IMR-90 (cell line): ENCODE data around the gene PLA2G1B. TPM values are rescaled to one million over a fixed set of nuclear protein-coding genes. Genes with fewer than 3 reads are reported as not detected.
A peak's percentile ranks its signal among the peaks of the same experiment; 100 is the strongest.

ENCODE experiments used
- ATAC-seq: fragments of 200-7000 bp; cut with Tn5 transposase; 2 replicates; pipeline ENCODE4 v1.9.1; 2020; ENCODE audit warnings: low read depth, mild to moderate bottlenecking, moderate library complexity
- BruUV-seq: library from RNA; stranded (reverse); fragments of 400-500 nt; replicated peaks from 2 replicates; lab custom pipeline; 2021; lab: Mats Ljungman, UMichigan
- CTCF ChIA-PET: fragments of 300-600 bp; formaldehyde crosslinking; extraction: SDS; loops from one replicate; lab custom pipeline; 2021; ENCODE audit warnings: antibody characterized with exemption; lab: Yijun Ruan, JAX
- POLR2A ChIA-PET: fragments of 300-600 bp; sonication (Branson Sonifier 250); formaldehyde crosslinking; loops from one replicate; lab custom pipeline; 2022; ENCODE audit warnings: antibody characterized with exemption; ENCODE audit not compliant: unreplicated experiment; lab: Charles Lee
- DNase-seq: peaks from one replicate; pipeline ENCODE4 v3.0.0; 2013
- H2AFZ ChIP-seq: replicated peaks from 2 replicates; pipeline ENCODE3; 2013; ENCODE audit warnings: low read length, mild to moderate bottlenecking; ENCODE audit not compliant: poor library complexity
- H2AK5ac ChIP-seq: 2 replicates; pipeline ENCODE4 v1.6.1; 2013; ENCODE audit warnings: low read depth, low read length, inconsistent platforms
- H2AK9ac ChIP-seq: replicated peaks from 2 replicates; pipeline ENCODE3; 2013; ENCODE audit warnings: mild to moderate bottlenecking, low read depth, low read length, moderate library complexity; ENCODE audit not compliant: poor library complexity
- H2BK120ac ChIP-seq: 2 replicates; pipeline ENCODE4 v1.6.1; 2013; ENCODE audit warnings: low read depth, low read length, inconsistent platforms
- H2BK15ac ChIP-seq: 3 replicates; pipeline ENCODE4 v1.6.1; 2013; ENCODE audit warnings: low read depth, low read length, inconsistent platforms
- H2BK20ac ChIP-seq: 2 replicates; pipeline ENCODE4 v1.6.1; 2013; ENCODE audit warnings: low read depth, mild to moderate bottlenecking, inconsistent platforms, low read length, moderate library complexity
- H2BK5ac ChIP-seq: 2 replicates; pipeline ENCODE4 v1.6.1; 2013; ENCODE audit warnings: mild to moderate bottlenecking, low read depth, low read length, inconsistent platforms; ENCODE audit not compliant: poor library complexity, severe bottlenecking
- H3K14ac ChIP-seq: replicated peaks from 2 replicates; pipeline ENCODE4 v1.6.1; 2013; ENCODE audit warnings: low read depth, low read length, inconsistent platforms
- H3K18ac ChIP-seq: 2 replicates; pipeline ENCODE4 v1.6.1; 2013; ENCODE audit warnings: low read depth, low read length, control low read depth
- H3K23ac ChIP-seq: 2 replicates; pipeline ENCODE4 v1.6.1; 2013; ENCODE audit warnings: low read depth, low read length, inconsistent platforms
- H3K27ac ChIP-seq: 2 replicates; pipeline ENCODE4 v1.5.1; 2013; ENCODE audit warnings: mild to moderate bottlenecking, control low read depth, low read length; ENCODE audit not compliant: insufficient read depth
- H3K27me3 ChIP-seq: 2 replicates; pipeline ENCODE4 v1.6.1; 2013; ENCODE audit warnings: low read length; ENCODE audit not compliant: control insufficient read depth, insufficient read depth
- H3K36me3 ChIP-seq: 2 replicates; pipeline ENCODE4 v1.6.1; 2013; ENCODE audit warnings: low read length, mixed read lengths; ENCODE audit not compliant: control insufficient read depth, insufficient read depth
- H3K4ac ChIP-seq: 2 replicates; pipeline ENCODE4 v1.6.1; 2013; ENCODE audit warnings: low read depth, low read length, inconsistent platforms
- H3K4me1 ChIP-seq: 2 replicates; pipeline ENCODE4 v1.6.1; 2013; ENCODE audit warnings: low read length, mixed read lengths; ENCODE audit not compliant: control insufficient read depth, insufficient read depth
- H3K4me2 ChIP-seq: 2 replicates; pipeline ENCODE4 v1.6.1; 2013; ENCODE audit warnings: low read depth, mild to moderate bottlenecking, control low read depth, low read length, moderate library complexity
- H3K4me3 ChIP-seq: 2 replicates; pipeline ENCODE4 v1.5.1; 2013; ENCODE audit warnings: low read depth, mild to moderate bottlenecking, control low read depth, low read length, moderate library complexity; ENCODE audit not compliant: insufficient read depth
- H3K56ac ChIP-seq: 2 replicates; pipeline ENCODE4 v1.6.1; 2013; ENCODE audit warnings: low read length, inconsistent platforms; ENCODE audit not compliant: insufficient read depth; ENCODE audit errors: extremely low read depth
- H3K79me1 ChIP-seq, 2 experiments: 2 replicates each; pipeline ENCODE4 v1.6.1; 2013; ENCODE audit warnings: low read length in 2 of 2, inconsistent platforms in 1 of 2, low read depth in 1 of 2
- H3K9ac ChIP-seq: 2 replicates; pipeline ENCODE4 v1.6.1; 2013; ENCODE audit warnings: low read depth, low read length, control low read depth
- H3K9me1 ChIP-seq: 2 replicates; pipeline ENCODE4 v1.6.1; 2013; ENCODE audit warnings: low read length, inconsistent platforms; ENCODE audit not compliant: insufficient read depth
- H3K9me3 ChIP-seq: 2 replicates; pipeline ENCODE4 v1.6.1; 2013; ENCODE audit warnings: low read length; ENCODE audit not compliant: control insufficient read depth, insufficient read depth
- H4K20me1 ChIP-seq: 2 replicates; pipeline ENCODE4 v1.6.1; 2013; ENCODE audit warnings: low read length, inconsistent platforms; ENCODE audit not compliant: insufficient read depth
- H4K5ac ChIP-seq: 2 replicates; pipeline ENCODE4 v1.6.1; 2013; ENCODE audit warnings: mild to moderate bottlenecking, low read depth, low read length, control low read depth
- H4K8ac ChIP-seq, 2 experiments: 2 replicates each; pipeline ENCODE4 v1.6.1; 2013; ENCODE audit warnings: low read depth in 2 of 2, low read length in 2 of 2, control low read depth in 1 of 2, inconsistent platforms in 1 of 2
- H4K91ac ChIP-seq: 2 replicates; pipeline ENCODE4 v1.6.1; 2013; ENCODE audit warnings: low read depth, low read length, inconsistent platforms; ENCODE audit not compliant: insufficient read depth
- MXI1 ChIP-seq: IDR thresholded peaks from 2 replicates; pipeline ENCODE4 v1.6.1; 2012; ENCODE audit warnings: low read depth, mild to moderate bottlenecking, low read length, moderate library complexity, borderline replicate concordance
- RFX5 ChIP-seq: IDR thresholded peaks from 2 replicates; pipeline ENCODE4 v1.8.0; 2012; ENCODE audit warnings: low read depth, mild to moderate bottlenecking, low read length, moderate library complexity
- WGBS, 2 experiments: methylation state at CpG; one replicate each; pipeline versions ENCODE4 v1.1.5 to v1.1.7; 2013; ENCODE audit warnings: missing lambda C conversion rate in 2 of 2; ENCODE audit not compliant: insufficient read length in 1 of 2; ENCODE audit errors: extremely low coverage in 2 of 2; 5-methylcytosine and 5-hydroxymethylcytosine counted together
- dilution Hi-C: fragments of 300-500 bp; cut with HindIII; formaldehyde crosslinking; loops from one replicate; pipeline ENCODE4 v1.14.3; 2018; ENCODE audit warnings: low sequenced_read_pairs; ENCODE audit not compliant: unreplicated experiment
- in situ Hi-C: fragments of 300-500 bp; cut with MboI; formaldehyde crosslinking; loops from 3 replicates; pipeline ENCODE4 v1.14.3; 2019; ENCODE audit warnings: low sequenced_read_pairs, inconsistent platforms, mixed read lengths
- intact Hi-C: fragments of 100-400 bp; cut with micrococcal nuclease; formaldehyde crosslinking; loops from 2 replicates; pipeline ENCODE4 v1.10.0; 2022
- polyA plus RNA-seq, 3 experiments: library from polyadenylated mRNA; depleted of rRNA; stranded (reverse); fragments of >200 nt; gene quantifications; 2 replicates each; pipeline ENCODE4 v1.2.3, GENCODE V29; 2012; ENCODE audit warnings: low replicate concordance in 1 of 3
- total RNA-seq: library from RNA; depleted of rRNA; stranded (reverse); fragments of >200 nt; gene quantifications from 2 replicates; pipeline ENCODE4 v1.2.3, GENCODE V29; 2012

PLA2G1B gene
- total and polyA plus RNA-seq, 2 of the 4 experiments (the other 2 are of a cell fraction) = not detected

DNA sequence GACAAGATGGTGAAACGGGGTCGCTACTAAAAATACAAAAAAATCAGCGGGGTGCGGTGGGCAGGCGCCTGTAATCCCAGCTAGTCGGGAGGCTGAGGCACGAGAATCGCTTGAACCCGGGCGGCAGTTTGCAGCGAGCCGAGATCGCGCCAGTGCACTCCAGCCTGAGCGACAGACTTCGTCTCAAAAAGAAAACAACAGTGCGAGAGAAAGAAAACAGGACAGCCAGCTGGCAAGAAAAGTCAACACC, 35.2 kb downstream of the PLA2G1B start:
- Histone ChIP-seq H2BK120ac (no peak overlapping the region), H4K20me1 (peaks cover 20% of the 10 kb centered on the region), H3K4ac (peak overlapping the region; percentile 61), H3K4me2 (peak overlapping the region; percentile 84), H3K4me3 (peak overlapping the region; percentile 56), H2BK20ac (no peak overlapping the region; the same call in 1 of the 2 replicates), H2AK5ac (no peak overlapping the region), H3K56ac (peak overlapping the region; percentile 7; the same call in 1 of the 2 replicates), H3K9me3 (no peaks in the 10 kb centered on the region), H3K27me3 (no peaks in the 10 kb centered on the region), H4K91ac (no peak overlapping the region), H3K79me1 (no peaks in the 10 kb centered on the region), H3K4me1 (0 out of 2 replicates have a peak, but pooled peaks cover 5% of the 10 kb centered on the region), H2BK15ac (no peak overlapping the region), H4K8ac (peak overlapping the region in 1 of 2 experiments; percentile 20; a peak in 1 of 4 replicates), H2BK5ac (peak overlapping the region; percentile 100), H3K9me1 (peaks cover 4% of the 10 kb centered on the region; the same call in 1 of the 2 replicates), H3K9ac (peak overlapping the region; percentile 98), H3K27ac (peak overlapping the region; percentile 93), H3K36me3 (no peaks in the 10 kb centered on the region), H4K5ac (no peak overlapping the region; the same call in 1 of the 2 replicates), H3K23ac (peak overlapping the region; percentile 77), H3K18ac (peak overlapping the region; percentile 10; the same call in 1 of the 2 replicates), H3K14ac (peak overlapping the region; percentile 54), H2AFZ (peak overlapping the region; percentile 91), H2AK9ac (no peak overlapping the region)
- in situ Hi-C loops = no loop called here
- ATAC-seq (peak; percentile 2), DNase-seq (no peak)
- POLR2A ChIA-PET = interaction anchor here (0.5 to 3.2 kb wide), 11 partner anchors 10 to 293 kb away, joined by 3 to 45 read pairs (median 4); partner anchors contain the start of genes PXN, RPLP0 and SIRT4
- intact Hi-C loops = no loop called here
- no peak for TF ChIP-seq RFX5
- 0 out of 2 replicates have a peak, but pooled peaks have one; percentile 6 for TF ChIP-seq MXI1
- 0% methylated on average over 12 of the region's 17 CpGs; no CpG with 5 or more reads in 1 of the 2 experiments for WGBS, 2 experiments
- BruUV-seq = no TSS peak
- CTCF ChIA-PET = interaction anchor here (1.6 kb wide), 1 partner anchor 10 kb away, joined by 11 read pairs; the partner anchor contains the start of gene SIRT4
- dilution Hi-C loops = no loop called here
